ENCODE measurements around the gene HARS1.
"Not testable (repeated sequence)": the region's sequence is repeated elsewhere in the genome, so short reads cannot be mapped to it uniquely, and the experiment has no call there.

The HARS1 gene

GRCh38 chr5:140678993-140679392, 12.2 kb downstream of the HARS1 start:
- H3K27ac ChIP-seq (ENCODE audit: insufficient read depth, low read length, poor library complexity, severe bottlenecking): no peak overlapping the region
- H3K36me3 ChIP-seq (ENCODE audit: control insufficient read depth, insufficient read depth, low read length): peaks cover 69% of the 10 kb centered on the region
- H3K27me3 ChIP-seq (replicated peaks; ENCODE audit: control insufficient read depth, insufficient read depth, low read length, poor library complexity, severe bottlenecking): no peaks in the 10 kb centered on the region
- H3K4me3 ChIP-seq (ENCODE audit: insufficient read depth, low read depth, low read length, poor library complexity, severe bottlenecking): no peak overlapping the region
- no peak for DNase-seq
- H3K4me1 ChIP-seq (ENCODE audit: control insufficient read depth, insufficient read depth, low read length, poor library complexity, severe bottlenecking): no peaks in the 10 kb centered on the region
- no peaks in the 10 kb centered on the region for H3K9me3 ChIP-seq (ENCODE audit: control insufficient read depth, low read length)

GRCh38 chr5:140677947-140678346, 13.2 kb downstream of the HARS1 start:
- Histone ChIP-seq H3K27me3 (replicated peaks; ENCODE audit: control insufficient read depth, insufficient read depth, low read length, poor library complexity, severe bottlenecking) (no peaks in the 10 kb centered on the region), H3K36me3 (ENCODE audit: control insufficient read depth, insufficient read depth, low read length) (peaks cover 78% of the 10 kb centered on the region), H3K9me3 (ENCODE audit: control insufficient read depth, low read length) (no peaks in the 10 kb centered on the region), H3K4me3 (ENCODE audit: insufficient read depth, low read depth, low read length, poor library complexity, severe bottlenecking) (no peak overlapping the region), H3K27ac (ENCODE audit: insufficient read depth, low read length, poor library complexity, severe bottlenecking) (no peak overlapping the region), H3K4me1 (ENCODE audit: control insufficient read depth, insufficient read depth, low read length, poor library complexity, severe bottlenecking) (no peaks in the 10 kb centered on the region)
- no peak for DNase-seq

- no peak overlapping the region for H3K27ac ChIP-seq (ENCODE audit: insufficient read depth, low read length, poor library complexity, severe bottlenecking)
- DNase-seq: no peak
- H3K4me1 ChIP-seq (ENCODE audit: control insufficient read depth, insufficient read depth, low read length, poor library complexity, severe bottlenecking): no peaks in the 10 kb centered on the region
- peaks cover 76% of the 10 kb centered on the region for H3K36me3 ChIP-seq (ENCODE audit: control insufficient read depth, insufficient read depth, low read length)
- no peaks in the 10 kb centered on the region for H3K9me3 ChIP-seq (ENCODE audit: control insufficient read depth, low read length)
- H3K27me3 ChIP-seq (replicated peaks; ENCODE audit: control insufficient read depth, insufficient read depth, low read length, poor library complexity, severe bottlenecking): no peaks in the 10 kb centered on the region
- no peak overlapping the region for H3K4me3 ChIP-seq (ENCODE audit: insufficient read depth, low read depth, low read length, poor library complexity, severe bottlenecking)
Measured at GRCh38 chr5:140674629-140675028, 16.5 kb downstream of the HARS1 start.

- H3K9me3 ChIP-seq (ENCODE audit: control insufficient read depth, low read length): no peaks in the 10 kb centered on the region
- no peak for DNase-seq
- H3K4me1 ChIP-seq (ENCODE audit: control insufficient read depth, insufficient read depth, low read length, poor library complexity, severe bottlenecking): no peaks in the 10 kb centered on the region
- H3K4me3 ChIP-seq (ENCODE audit: insufficient read depth, low read depth, low read length, poor library complexity, severe bottlenecking): no peak overlapping the region
- H3K36me3 ChIP-seq (ENCODE audit: control insufficient read depth, insufficient read depth, low read length): peaks cover 76% of the 10 kb centered on the region
- no peaks in the 10 kb centered on the region for H3K27me3 ChIP-seq (replicated peaks; ENCODE audit: control insufficient read depth, insufficient read depth, low read length, poor library complexity, severe bottlenecking)
- no peak overlapping the region for H3K27ac ChIP-seq (ENCODE audit: insufficient read depth, low read length, poor library complexity, severe bottlenecking)
Measured at GRCh38 chr5:140674211-140674610, 17.0 kb downstream of the HARS1 start.

- H3K9me3 ChIP-seq (ENCODE audit: control insufficient read depth, low read length): no peaks in the 10 kb centered on the region
- H3K27me3 ChIP-seq (replicated peaks; ENCODE audit: control insufficient read depth, insufficient read depth, low read length, poor library complexity, severe bottlenecking): no peaks in the 10 kb centered on the region
- peaks cover 80% of the 10 kb centered on the region for H3K36me3 ChIP-seq (ENCODE audit: control insufficient read depth, insufficient read depth, low read length)
- H3K4me3 ChIP-seq (ENCODE audit: insufficient read depth, low read depth, low read length, poor library complexity, severe bottlenecking): no peak within 1 kb of the TSS
- no peak for DNase-seq
- H3K4me1 ChIP-seq (ENCODE audit: control insufficient read depth, insufficient read depth, low read length, poor library complexity, severe bottlenecking): no peaks in the 10 kb centered on the region
- H3K27ac ChIP-seq (ENCODE audit: insufficient read depth, low read length, poor library complexity, severe bottlenecking): no peak within 1 kb of the TSS
Measured at GRCh38 chr5:140673187-140673976, 17.8 kb downstream of the HARS1 start, which contains the start of gene DND1. Gene DND1, minus strand, starts transcription at chr5:140673576. Its CDS starts 34 bp downstream, at chr5:140673542.

- H3K27me3 ChIP-seq (replicated peaks; ENCODE audit: control insufficient read depth, insufficient read depth, low read length, poor library complexity, severe bottlenecking): no peaks in the 10 kb centered on the region
- no peaks in the 10 kb centered on the region for H3K4me1 ChIP-seq (ENCODE audit: control insufficient read depth, insufficient read depth, low read length, poor library complexity, severe bottlenecking)
- no peak overlapping the region for H3K27ac ChIP-seq (ENCODE audit: insufficient read depth, low read length, poor library complexity, severe bottlenecking)
- H3K9me3 ChIP-seq (ENCODE audit: control insufficient read depth, low read length): no peaks in the 10 kb centered on the region
- no peak overlapping the region for H3K4me3 ChIP-seq (ENCODE audit: insufficient read depth, low read depth, low read length, poor library complexity, severe bottlenecking)
- DNase-seq: no peak
- H3K36me3 ChIP-seq (ENCODE audit: control insufficient read depth, insufficient read depth, low read length): peaks cover 81% of the 10 kb centered on the region
Measured at GRCh38 chr5:140672455-140673186, 18.5 kb downstream of the HARS1 start.

- DNase-seq: no peak
- Histone ChIP-seq H3K36me3 (ENCODE audit: control insufficient read depth, insufficient read depth, low read length) (peaks cover 71% of the 10 kb centered on the region), H3K4me3 (ENCODE audit: insufficient read depth, low read depth, low read length, poor library complexity, severe bottlenecking) (no peak overlapping the region), H3K27me3 (replicated peaks; ENCODE audit: control insufficient read depth, insufficient read depth, low read length, poor library complexity, severe bottlenecking) (no peaks in the 10 kb centered on the region), H3K9me3 (ENCODE audit: control insufficient read depth, low read length) (no peaks in the 10 kb centered on the region), H3K4me1 (ENCODE audit: control insufficient read depth, insufficient read depth, low read length, poor library complexity, severe bottlenecking) (no peaks in the 10 kb centered on the region), H3K27ac (ENCODE audit: insufficient read depth, low read length, poor library complexity, severe bottlenecking) (no peak overlapping the region)
Measured at GRCh38 chr5:140671472-140672125, 19.6 kb downstream of the HARS1 start.

- not testable (repeated sequence) for H3K9me3 ChIP-seq (ENCODE audit: control insufficient read depth, low read length); DNase-seq
- H3K36me3 ChIP-seq (ENCODE audit: control insufficient read depth, insufficient read depth, low read length): peaks cover 65% of the 10 kb centered on the region
Measured at GRCh38 chr5:140671035-140671434, 20.1 kb downstream of the HARS1 start.

GRCh38 chr5:140664359-140665119, 26.6 kb downstream of the HARS1 start, which contains the start of gene WDR55:
Gene WDR55, plus strand, starts transcription at chr5:140664904. Its CDS starts 9 bp downstream, at chr5:140664913.
- Histone ChIP-seq H3K27me3 (replicated peaks; ENCODE audit: control insufficient read depth, insufficient read depth, low read length, poor library complexity, severe bottlenecking) (no peaks in the 10 kb centered on the region), H3K4me3 (ENCODE audit: insufficient read depth, low read depth, low read length, poor library complexity, severe bottlenecking) (peak within 1 kb of the TSS; percentile 73), H3K36me3 (ENCODE audit: control insufficient read depth, insufficient read depth, low read length) (peaks cover 52% of the 10 kb centered on the region), H3K27ac (ENCODE audit: insufficient read depth, low read length, poor library complexity, severe bottlenecking) (peak within 1 kb of the TSS; percentile 86), H3K9me3 (ENCODE audit: control insufficient read depth, low read length) (no peaks in the 10 kb centered on the region), H3K4me1 (ENCODE audit: control insufficient read depth, insufficient read depth, low read length, poor library complexity, severe bottlenecking) (peaks cover 8% of the 10 kb centered on the region)
- DNase-seq: peak; percentile 95

More at GRCh38 chr5:140671035-140671434, 20.1 kb downstream of the HARS1 start:
- H3K4me1 ChIP-seq (ENCODE audit: control insufficient read depth, insufficient read depth, low read length, poor library complexity, severe bottlenecking); H3K4me3 ChIP-seq (ENCODE audit: insufficient read depth, low read depth, low read length, poor library complexity, severe bottlenecking); H3K27ac ChIP-seq (ENCODE audit: insufficient read depth, low read length, poor library complexity, severe bottlenecking); H3K27me3 ChIP-seq (replicated peaks; ENCODE audit: control insufficient read depth, insufficient read depth, low read length, poor library complexity, severe bottlenecking): not testable (repeated sequence)
